ENCODE measurements around the gene KAZALD1.

DNA sequence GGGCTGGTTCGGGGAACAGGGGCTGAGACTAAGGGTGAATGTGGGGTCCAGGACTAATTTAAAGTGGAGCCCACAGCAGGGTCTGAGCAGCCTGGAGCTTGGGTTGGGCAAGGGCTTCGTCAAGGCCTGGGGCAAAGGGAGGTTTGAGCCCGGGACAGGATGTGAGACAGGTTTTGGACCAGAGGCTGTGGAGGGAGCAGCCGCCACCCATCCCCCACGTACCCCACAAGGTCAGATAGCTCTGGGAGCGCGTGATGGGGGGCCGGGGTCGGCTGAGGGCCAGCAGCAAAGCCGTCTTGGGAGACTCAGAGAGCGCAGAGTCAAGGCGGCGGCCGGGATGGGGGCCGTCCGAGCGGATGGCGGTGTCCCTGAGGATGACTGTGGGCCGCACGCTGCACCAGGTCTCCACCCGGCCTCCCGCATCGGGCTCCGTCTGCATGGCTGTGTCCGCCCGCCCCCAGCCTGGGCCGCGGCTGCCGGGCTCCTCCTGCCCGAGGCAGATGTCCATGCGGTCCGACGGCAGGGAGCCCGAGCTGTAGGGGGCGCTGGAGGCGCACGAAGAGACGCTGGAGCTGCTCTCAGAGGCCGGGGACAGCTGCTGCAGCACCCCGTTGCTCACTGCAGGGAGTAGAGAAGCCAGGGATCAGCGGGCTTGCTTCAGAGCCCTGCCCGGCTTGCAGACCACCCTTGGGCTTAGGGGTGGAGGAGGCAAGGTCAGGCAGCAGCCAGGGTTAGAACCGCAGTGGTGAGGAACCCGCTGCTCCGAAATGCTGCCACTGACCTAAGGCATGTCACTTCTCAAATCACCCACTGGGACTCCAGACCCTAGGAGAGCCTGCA lies 43.0 kb upstream of the KAZALD1 start:
- TF ChIP-seq GATA2 (IDR thresholded peaks at IDR 0.05; ENCODE audit: low read depth, low read length) (no peak), GATA3 (IDR thresholded peaks at IDR 0.05; ENCODE audit: low read depth, low read length) (no peak)

Data from SH-SY5Y (cell line).